ENCODE measurements around the gene NUP42.

NUP42 gene

GRCh38 chr7:23237000-23237399 lies 55.2 kb downstream of the NUP42 start:
- FAIRE-seq = no peak

DNA sequence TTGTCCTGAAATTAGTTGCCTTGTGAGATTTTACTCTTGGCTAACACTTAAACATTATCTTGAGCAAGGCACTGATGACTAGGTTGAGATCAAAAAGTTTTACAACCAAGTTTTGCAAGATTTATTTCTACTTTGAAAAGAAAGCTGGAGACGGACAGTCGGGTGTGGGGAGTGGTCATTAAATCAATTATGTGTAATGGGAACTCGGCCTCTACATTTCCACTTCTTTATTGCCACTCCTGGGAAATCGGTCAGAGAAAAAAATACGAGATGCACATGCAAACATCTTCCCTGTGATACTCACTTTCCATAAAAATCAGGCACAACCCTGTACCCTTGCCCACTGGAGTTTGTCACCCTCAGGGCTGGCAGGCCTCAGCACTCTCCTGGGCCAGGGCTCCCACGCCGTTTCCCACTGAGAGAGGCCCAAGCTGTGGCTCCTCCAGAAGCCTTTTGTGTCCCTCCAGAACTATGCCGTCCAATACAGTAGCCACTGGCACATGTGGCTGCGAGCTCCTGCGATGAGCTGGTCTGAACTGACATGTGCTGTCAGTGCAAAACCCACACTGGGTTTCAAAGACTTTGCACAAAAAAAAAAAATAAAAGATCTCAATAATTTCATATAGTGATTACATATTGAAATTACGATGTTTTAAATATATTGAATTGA lies 57.3 kb downstream of the NUP42 start:
- FAIRE-seq = no peak

DNA sequence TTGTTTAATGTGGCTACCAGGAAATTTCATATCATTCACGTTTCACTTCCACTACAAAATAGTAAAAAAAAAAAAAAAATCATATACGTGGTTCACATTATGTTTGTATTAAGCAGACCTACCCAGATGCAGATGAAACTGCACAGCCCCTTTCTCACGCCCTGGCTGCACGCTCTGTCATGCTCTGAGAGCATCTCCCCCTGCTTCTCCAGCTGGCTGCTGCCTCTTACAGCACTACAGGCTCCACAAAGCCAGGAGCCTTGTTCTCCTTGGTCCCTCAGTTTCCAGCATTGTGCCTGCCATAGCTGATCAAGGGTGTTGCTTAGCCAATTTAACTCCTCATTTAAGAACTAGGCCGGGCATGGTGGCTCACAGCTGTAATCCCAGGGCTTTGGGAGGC lies 57.9 kb downstream of the NUP42 start:
- no peak for FAIRE-seq

DNA sequence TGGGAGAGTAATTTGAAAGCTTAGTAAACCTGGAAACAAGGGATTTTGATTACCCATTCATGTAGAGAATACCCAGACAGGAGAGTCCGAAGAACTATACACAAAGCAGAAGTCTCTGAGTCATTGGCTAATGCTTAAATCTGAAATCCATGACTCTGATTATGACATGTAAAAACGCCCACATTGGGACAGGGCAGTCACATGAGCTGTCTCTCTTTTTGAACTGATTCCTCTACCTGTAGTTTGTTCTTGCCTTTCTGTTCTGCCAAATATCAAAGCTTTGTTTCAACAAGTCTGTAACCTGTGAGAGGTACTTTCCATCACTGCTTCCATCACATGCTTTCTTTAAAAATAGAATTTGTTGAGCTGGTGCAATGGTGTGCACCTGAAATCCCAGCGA lies 60.5 kb downstream of the NUP42 start:
- no peak for FAIRE-seq

- no peak for FAIRE-seq
Observed at GRCh38 chr7:23242935-23243334, 61.1 kb downstream of the NUP42 start.

DNA sequence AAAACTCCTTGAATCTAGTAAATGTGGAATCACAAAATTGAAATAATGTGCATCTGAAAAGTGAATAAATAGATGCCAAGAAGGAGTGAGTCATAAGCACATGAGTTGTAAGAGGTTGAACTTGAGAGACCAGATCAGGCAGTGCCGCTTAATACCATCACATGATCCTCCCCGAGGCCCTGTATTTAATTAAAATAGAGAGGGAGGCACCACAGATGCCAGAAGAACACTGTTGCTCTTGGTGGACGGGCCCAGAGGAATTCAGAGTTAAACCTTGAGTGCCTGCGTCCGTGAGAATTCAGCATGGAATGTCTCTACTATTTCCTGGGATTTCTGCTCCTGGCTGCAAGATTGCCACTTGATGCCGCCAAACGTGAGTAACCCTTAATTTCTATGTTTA lies 64.7 kb downstream of the NUP42 start, which contains the start of gene GPNMB:
TSS of gene GPNMB (plus strand) at position 221 of the 400 bp plus-strand sequence. CDS start at position 304, 83 bp downstream.
- FAIRE-seq = no peak

GRCh38 chr7:23247046-23247602 lies 65.3 kb downstream of the NUP42 start:
- no peak for FAIRE-seq

DNA sequence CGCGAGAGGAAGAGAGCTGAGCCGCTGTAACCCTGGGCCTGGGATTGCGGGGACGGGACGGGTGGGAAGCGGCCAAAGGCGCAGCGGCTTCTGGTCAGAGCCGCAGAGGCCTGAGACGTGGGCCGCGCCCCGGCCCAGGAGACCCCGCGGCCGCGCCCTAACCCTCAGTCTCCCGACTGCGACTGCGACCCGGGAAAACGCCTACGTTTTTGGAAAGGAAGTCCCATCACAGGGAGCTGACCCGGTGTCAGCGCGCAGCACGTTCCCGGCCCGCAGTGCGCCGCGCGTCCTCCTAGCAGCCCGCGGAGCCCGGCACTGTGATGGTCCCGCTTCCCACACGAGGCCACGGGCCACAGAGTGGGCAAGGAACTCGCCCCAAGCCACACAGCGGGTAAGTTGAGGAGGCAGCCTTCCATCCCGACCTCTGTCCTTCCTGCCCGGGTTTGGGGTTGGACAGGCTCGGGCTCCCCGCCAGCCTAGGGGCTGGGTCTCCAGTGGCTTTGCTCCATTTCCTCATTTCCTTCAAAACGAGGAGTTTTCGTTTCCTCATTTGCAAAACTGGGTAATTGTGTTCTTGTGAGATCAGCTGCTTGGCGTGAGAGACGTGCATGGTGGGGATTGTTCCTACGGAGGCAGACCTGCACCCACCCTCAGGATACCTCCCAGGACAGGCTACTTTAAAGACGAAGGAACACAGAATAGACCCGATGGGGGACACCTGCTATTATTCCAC lies 65.9 kb downstream of the NUP42 start:
- no peak for FAIRE-seq

GRCh38 chr7:23249486-23249885 lies 67.6 kb downstream of the NUP42 start:
- FAIRE-seq = no peak
